HTR-8/SVneo (cell line): ENCODE results near the gene CYP27B1.

ENCODE experiments used
- DNase-seq: peaks from one replicate; pipeline ENCODE4 v3.0.0; 2011; ENCODE audit warnings: low spot score, mixed read lengths; ENCODE audit not compliant: insufficient read length
- FAIRE-seq: peaks from 2 replicates; lab custom pipeline; 2011; peaks lifted over from hg19 to GRCh38; lab: Jason Lieb, UNC

CYP27B1 gene

GRCh38 chr12:57754411-57755193 is 12.3 kb downstream of the CYP27B1 start, which contains the start of gene MARCHF9:
Gene MARCHF9 (plus strand): TSS chr12:57755103. CDS start chr12:57755529, 426 bp downstream.
- DNase-seq (no peak), FAIRE-seq (peak; percentile 82)

- DNase-seq (no peak), FAIRE-seq (no peak)
Observed at GRCh38 chr12:57753756-57754337, 13.0 kb downstream of the CYP27B1 start.

GRCh38 chr12:57752668-57753000 is 14.2 kb downstream of the CYP27B1 start:
- no peak for DNase-seq
- FAIRE-seq, result no peak

- peak; percentile 95 for DNase-seq
- peak; percentile 99 for FAIRE-seq
Observed at GRCh38 chr12:57751788-57752667, 14.8 kb downstream of the CYP27B1 start, which contains the start of gene CDK4. Gene CDK4 (minus strand): TSS chr12:57752310. CDS start chr12:57751717, 593 bp downstream.

GRCh38 chr12:57751432-57751787 is 15.5 kb downstream of the CYP27B1 start:
- DNase-seq, result no peak
- no peak for FAIRE-seq

GRCh38 chr12:57750561-57751431 is 16.1 kb downstream of the CYP27B1 start:
- no peak for FAIRE-seq

GRCh38 chr12:57749061-57749460 is 17.8 kb downstream of the CYP27B1 start:
- FAIRE-seq (no peak), DNase-seq (no peak)

More at GRCh38 chr12:57750561-57751431, 16.1 kb downstream of the CYP27B1 start:
- no peak for DNase-seq

GRCh38 chr12:57746025-57746424 is 20.9 kb downstream of the CYP27B1 start:
- FAIRE-seq (no peak), DNase-seq (no peak)

GRCh38 chr12:57745485-57745881 is 21.4 kb downstream of the CYP27B1 start:
- FAIRE-seq, result no peak

GRCh38 chr12:57744777-57745484 is 21.9 kb downstream of the CYP27B1 start, which contains the start of gene TSPAN31:
Gene TSPAN31 (plus strand): TSS chr12:57745039. CDS start chr12:57745155, 116 bp downstream.
- FAIRE-seq (peak; percentile 81), DNase-seq (peak; percentile 92)

More at GRCh38 chr12:57745485-57745881, 21.4 kb downstream of the CYP27B1 start:
- no peak for DNase-seq

- DNase-seq, result no peak
- FAIRE-seq, result no peak
Observed at GRCh38 chr12:57744194-57744776, 22.6 kb downstream of the CYP27B1 start.

- FAIRE-seq (no peak), DNase-seq (no peak)
Observed at GRCh38 chr12:57743769-57744168, 23.1 kb downstream of the CYP27B1 start.

- FAIRE-seq, result no peak
- DNase-seq, result no peak
Observed at GRCh38 chr12:57741844-57742738, 24.8 kb downstream of the CYP27B1 start.

GRCh38 chr12:57741413-57741789 is 25.5 kb downstream of the CYP27B1 start:
- FAIRE-seq, result no peak
- DNase-seq, result no peak

- DNase-seq (no peak), FAIRE-seq (no peak)
Observed at GRCh38 chr12:57740656-57741412, 26.0 kb downstream of the CYP27B1 start.

- DNase-seq (no peak), FAIRE-seq (no peak)
Observed at GRCh38 chr12:57739914-57740538, 26.9 kb downstream of the CYP27B1 start.

GRCh38 chr12:57739387-57739786 is 27.5 kb downstream of the CYP27B1 start:
- DNase-seq, result no peak
- FAIRE-seq, result no peak
